ENCODE data around the gene C1QA.

Gene C1QA

DNA sequence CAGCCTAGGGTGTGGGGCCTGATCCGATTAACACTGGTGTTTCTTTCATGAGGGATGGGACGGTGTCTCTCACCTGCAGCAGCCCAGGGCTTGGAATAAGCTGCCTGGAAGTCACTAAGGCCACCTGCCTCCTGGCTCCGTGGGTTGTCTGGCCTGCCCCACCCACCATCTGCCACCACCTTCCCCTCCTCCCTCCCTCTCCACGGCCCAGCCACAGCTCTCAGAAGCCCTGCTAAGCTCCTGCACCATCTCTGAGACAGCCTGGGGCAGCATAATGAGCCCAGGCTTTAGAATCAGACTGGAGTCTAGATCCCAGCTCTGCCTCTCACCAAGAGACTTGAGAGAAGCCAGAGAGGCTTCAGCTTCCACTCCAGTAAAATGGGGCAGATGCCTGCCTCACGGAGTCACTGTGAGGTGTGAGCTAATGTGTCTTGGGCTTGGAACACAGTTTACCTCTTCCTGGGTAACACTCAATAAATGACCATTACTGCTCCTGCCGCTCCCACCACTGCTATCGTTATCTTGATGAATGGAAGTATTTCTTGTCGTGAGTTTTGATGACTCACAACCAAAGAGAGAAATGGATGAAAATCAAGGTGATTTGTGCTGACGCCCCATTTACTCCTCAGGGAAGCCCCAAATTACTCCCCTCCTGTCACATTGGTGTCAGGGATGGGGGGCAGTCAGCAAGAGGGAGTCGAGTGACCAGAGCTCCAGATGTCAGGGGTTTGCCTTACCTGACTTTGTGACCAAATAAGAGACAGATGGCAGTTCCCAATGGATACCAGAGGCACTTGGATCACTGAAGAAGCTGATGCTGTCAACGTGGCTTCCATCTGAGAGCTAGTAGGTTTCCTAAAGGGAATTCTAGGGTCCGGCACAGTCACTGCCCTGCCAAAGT, 23.5 kb upstream of the C1QA start:
- DNase-seq, result no peak

- no peak for DNase-seq
Measured at GRCh38 chr1:22613572-22613918, 22.9 kb upstream of the C1QA start.

GRCh38 chr1:22613951-22614350, 22.5 kb upstream of the C1QA start:
- DNase-seq, result no peak

DNA sequence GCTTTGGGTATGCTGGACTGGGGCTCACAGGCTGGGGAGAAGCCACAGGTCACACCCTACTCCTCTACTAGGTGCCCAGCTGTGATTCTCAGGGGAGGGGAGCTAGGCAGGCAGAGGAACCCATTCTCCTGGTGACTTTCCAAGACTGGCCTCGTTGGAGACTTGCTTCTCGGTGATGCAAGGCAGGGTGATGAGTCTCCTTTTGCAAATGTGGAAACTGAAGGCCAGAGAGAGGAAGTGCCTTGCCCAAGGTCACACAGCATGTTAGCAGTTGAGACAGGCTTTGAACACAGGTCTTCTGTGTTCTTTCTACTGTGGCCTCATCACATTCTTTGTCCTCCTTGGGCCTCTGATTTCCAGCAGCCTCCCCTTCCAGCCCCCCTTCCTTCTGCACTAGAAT, 20.5 kb upstream of the C1QA start:
- DNase-seq, result no peak

GRCh38 chr1:22616571-22616970, 19.9 kb upstream of the C1QA start:
- DNase-seq, result no peak

GRCh38 chr1:22618056-22618455, 18.4 kb upstream of the C1QA start:
- DNase-seq, result no peak

- no peak for DNase-seq
Measured at GRCh38 chr1:22619252-22619651, 17.2 kb upstream of the C1QA start.

DNA sequence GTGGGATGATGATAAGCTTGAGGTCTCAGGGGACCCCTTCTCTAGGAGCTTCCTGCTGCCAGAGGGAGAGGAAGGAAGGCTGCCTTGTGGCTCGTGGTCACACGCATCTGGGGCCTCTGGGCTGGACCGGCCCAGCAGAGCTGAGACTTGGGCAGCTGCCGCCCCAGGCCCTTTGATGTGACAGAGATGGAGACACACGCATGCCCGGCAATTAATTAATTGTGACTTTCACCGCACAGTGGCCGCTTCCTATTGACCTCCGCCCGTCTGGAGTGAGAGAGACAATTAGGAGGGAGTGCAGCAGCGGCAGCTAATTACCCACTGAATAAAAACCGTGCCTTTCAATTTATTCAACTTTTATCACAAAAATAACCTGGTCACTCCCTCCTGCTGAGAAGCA, 16.6 kb upstream of the C1QA start:
- no peak for DNase-seq

DNA sequence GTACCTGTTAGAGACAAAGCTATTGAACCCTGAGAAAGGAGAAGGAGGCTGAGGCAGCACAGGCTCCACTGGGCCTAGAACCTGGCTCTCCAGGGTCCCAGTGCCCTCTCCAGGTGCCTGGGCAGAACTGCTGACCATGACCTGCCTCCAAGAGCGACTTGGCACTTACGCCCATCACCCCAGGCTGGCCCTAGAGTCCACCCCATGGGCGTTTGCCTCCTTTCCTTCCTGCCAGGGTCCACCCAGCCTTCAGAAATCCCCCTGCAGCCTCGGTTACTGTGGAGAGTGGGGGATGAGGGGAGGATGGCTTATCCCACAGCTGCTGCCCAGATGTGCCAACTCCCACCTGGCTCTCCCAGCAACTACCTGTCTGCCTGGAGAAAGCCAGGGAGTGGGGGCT, 14.7 kb upstream of the C1QA start:
- DNase-seq, result no peak

DNA sequence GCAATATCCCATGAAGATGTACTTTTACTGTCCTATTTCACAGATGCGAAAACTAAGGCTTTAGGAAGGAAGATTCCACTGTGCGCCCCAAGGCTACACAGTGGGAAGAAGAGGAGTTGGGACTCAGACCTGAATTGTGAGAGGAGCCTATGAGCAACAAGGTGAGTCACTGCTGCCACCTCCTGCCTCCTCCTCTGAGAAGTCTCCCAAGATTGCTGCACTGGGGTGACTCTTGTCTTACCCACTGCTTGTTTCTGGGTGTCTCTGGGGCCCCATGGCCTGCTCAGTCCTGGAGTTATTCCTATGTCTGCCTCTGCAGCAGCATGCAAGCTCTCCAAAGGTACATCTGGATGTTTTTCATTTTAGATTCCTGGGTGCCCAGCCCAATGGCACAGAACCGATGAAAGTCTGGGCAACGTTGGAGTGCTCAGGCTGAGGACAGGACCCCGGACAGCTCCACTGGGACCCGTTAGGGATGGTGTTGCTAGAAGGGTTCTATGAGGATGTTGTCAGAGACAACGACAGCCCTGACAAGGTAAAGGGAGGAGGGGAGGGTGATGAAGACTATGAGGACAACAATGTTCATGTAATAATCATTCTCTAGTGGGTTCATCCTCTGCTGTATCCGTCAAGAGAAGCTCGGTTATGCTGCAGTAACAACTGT, 11.0 kb upstream of the C1QA start:
- no peak for DNase-seq

DNA sequence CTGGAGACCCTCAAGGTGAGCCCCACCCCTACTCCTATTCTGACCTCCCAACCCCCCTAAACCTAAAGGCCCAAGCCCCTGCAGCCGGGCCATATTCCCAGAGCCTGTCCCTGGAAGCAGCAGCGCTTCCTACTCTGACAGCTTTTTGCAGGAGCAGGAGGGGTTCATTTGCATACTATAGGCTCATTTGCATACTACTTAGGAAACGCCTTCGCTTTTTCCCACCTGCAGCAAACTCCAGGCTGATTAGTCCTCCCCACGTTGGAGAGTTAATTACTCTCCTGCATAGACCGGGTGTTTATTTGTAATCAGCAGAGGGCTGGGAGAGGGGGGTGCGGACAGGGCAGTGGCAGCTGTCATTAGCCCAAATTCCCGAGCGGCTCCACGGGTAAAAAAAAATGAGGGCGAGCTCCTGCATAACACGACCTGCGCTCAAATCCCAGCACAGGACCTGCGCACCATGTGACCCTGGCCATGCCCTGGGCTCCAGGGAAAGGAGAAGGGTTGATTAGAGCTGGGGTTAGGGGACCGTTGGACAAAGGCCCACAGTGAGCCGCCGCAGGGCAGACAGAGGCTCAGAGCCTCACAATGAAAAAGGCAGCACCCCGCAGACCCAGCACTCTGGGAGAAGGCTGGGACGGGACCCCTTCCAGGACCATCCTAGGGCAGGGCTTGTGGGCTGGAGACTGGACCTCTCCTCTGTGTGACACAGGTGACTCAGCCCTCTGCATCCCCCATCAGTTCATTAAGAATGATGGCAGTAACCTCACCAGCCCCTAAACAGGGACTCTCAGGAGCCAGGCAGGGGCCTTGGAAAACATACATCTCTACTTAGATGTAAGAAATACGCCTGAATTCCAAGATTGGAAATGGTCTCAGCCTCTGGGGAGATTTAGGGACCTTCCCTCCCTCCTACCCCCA, 9.9 kb upstream of the C1QA start:
- DNase-seq, result no peak

DNA sequence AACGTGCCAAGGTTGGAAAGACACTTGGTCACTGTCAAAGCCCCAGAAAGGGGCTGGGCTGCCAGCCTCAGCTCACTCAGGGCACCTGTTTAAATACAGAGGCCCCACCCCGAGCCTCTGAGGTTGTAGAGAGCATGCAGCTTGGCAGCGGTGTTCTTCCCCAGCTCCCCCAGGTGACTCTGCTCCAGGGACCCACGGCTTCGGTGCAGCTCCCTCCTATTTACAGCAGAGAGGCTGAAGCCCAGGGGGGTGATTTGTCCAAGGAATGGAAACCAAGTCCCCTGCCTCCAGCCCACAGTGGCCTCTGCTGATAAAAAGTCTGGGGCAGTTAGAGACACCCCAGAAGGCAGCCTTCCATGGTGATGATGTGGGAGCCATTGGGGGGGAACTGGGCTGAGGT, 9.1 kb upstream of the C1QA start:
- no peak for DNase-seq

DNA sequence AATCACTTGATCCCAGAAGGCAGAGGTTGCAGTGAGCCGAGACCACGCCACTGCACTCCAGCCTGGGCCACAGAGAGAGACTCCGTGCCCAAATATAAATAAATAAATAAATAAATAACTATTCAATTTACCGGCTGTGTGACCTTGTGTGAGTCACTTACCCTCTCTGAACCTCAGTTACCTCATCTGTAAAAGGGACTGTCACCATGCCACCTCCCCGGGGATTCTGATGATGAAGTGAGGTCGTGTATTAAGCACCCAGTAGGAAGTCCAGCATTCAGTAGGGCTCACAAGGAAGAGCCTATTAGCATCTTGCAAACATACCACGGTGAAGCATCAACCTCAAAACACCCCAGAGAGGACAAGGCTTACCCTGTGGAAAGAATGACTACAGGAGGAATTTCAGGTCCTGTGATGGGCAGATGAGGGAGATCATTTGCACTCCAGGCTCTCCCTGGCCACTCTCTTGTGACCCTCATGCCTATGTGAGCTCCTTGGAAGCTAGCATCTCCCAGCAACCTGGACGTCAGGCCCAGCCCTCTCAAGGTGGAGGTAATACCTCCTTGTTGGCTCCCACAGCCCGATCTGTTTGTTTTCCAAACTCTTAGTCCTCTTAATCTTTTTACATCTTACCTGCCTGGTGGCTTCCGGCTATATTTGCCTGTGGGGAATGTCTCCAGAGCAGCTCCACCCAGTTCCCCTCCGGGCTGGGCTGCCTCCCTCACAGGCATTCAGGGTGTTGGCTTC, 7.6 kb upstream of the C1QA start:
- DNase-seq, result no peak

DNA sequence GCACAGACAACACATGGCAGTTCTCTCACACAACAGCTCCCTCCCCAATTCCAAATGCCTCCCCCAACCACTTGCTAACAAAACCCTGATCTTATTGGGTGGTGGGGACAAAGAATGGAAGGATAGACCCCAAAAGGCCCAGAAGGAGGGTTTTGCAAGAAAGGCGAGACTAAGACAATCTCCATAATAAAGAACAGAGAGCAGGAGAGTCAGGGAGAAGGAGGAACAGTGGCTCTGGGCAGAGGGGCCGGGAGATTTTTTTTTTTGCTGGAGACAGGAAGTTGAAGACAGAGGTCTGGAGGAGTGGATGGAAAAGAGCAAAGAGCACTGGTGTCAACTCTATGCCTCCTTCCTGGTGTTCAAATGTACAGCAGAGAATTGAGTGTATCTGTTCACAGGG, 6.5 kb upstream of the C1QA start:
- DNase-seq, result no peak

DNA sequence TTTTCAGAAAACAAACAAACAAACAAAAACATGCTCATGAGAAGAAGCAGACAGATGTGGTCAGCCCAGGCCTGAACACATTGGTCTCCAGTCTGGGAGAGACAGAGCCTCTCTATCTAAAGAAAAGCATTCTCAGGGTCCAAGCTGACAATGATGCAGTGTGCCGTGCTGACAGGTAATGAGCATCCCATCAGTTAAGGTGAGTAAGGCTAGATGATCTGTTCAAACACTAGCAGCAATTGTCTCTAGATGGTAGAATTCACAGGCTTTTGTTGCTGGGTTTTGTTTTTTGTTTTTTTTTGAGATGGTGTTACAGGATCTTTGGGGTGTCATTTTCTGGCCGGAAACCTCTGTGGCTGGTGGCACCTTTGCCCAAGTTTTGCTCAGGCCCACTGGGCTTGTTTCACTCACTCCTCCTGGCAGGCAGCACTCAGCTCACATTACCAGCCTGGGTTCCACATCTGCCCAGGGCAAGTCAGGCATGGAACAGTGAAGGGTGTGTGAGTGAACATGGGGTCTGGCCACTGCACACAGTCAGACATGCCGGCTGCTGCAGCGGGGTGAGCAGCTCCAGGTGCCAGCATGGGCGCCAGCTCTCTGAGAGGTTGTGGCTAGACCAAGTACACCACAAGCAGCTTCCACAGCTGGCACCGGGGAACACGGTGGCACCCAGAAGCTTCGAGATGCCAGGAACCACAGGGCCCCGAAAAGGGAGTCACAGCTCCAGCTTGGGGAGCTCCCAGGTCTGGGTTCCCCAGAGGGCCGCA, 2.5 kb upstream of the C1QA start:
- DNase-seq, result no peak

DNA sequence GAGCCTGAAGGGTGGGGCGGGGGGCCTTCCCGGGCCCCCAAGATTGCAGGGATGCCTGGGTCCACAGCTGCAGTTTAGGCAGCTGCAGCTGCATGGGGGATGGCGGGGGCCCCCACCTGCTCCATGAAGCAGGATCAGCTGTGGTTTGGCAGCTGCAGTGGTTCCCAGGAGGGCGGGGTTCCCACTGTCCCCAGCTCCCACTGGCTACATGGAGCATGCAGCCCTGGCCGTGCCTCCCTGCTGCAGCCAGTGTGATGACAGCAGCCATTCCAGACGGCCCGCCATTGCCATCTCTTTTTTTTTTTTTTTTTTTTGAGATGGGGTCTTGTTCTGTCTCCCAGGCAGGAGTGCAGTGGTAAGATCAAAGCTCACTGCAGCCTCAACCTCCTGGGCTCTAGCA, 992 bp upstream of the C1QA start:
- no peak for DNase-seq

DNA sequence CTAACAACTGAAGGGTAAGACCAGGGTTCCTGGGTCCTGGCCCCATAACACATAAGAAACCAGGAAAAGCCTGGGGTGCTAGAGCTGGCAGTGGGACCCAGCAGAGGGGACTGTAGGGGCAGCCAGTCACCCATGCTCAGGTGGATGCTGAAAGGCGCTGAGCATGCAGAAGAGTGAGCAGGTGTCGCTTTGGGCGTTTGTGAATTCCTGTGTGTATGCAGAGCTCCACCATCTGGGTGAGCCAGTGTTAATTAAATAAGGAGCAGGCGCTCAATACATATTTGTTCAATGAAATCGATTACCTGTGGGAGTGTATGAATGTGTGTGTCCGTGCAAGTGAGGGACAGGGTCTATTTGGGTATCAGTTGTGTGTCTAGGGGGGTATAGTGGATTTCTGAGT, 499 bp downstream of the C1QA start:
- DNase-seq, result no peak

DNA sequence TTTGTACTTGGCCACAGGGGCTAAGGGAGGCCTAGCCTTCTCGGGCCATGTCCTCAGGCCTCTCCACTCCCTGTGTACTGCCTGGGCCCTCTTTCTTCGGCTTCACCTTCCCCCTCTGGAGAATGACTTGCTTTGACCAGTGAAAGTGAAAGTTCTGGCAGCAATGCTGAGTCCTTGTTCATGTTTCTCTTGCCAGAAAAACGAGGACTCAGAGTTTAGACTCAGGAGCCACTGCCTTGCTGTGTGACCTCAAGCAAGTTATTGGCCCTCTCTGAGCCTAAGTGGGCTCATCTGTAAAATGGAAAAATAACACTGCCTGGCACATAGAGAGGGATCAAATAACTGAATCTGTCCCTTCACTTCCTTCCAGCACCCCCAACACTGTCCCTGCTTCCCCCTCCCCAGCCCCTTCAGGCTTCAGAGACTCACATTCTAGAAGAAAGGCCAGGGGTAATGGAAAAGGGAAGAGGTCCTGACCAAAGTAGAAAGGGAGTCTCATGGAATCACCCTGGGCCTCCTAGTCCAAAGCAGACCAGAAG, 1.5 kb downstream of the C1QA start:
- no peak for DNase-seq

GRCh38 chr1:22638476-22639234, 2.2 kb downstream of the C1QA start:
- DNase-seq, result no peak

DNA sequence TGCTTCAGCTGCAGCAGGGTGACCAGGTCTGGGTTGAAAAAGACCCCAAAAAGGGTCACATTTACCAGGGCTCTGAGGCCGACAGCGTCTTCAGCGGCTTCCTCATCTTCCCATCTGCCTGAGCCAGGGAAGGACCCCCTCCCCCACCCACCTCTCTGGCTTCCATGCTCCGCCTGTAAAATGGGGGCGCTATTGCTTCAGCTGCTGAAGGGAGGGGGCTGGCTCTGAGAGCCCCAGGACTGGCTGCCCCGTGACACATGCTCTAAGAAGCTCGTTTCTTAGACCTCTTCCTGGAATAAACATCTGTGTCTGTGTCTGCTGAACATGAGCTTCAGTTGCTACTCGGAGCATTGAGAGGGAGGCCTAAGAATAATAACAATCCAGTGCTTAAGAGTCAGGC, 2.9 kb downstream of the C1QA start:
- DNase-seq, result no peak

GRCh38 chr1:22641247-22641646, 4.8 kb downstream of the C1QA start:
- DNase-seq, result no peak
